Aorta (tissue), 5 donors: ENCODE results near the gene CEP72. TPM values are rescaled to one million over a fixed set of nuclear protein-coding genes. Genes with fewer than 3 reads are reported as not detected.

Experiments used
- ATAC-seq: fragments of 200-7000 bp; cut with Tn5 transposase; one replicate; pipeline ENCODE4 v1.9.1; 2022; ENCODE audit warnings: moderate library complexity; ENCODE audit not compliant: low FRiP score
- DNase-seq, 2 donors: peaks; one replicate each; pipeline ENCODE4 v3.0.0-alpha.2; 2020
- H3K27ac ChIP-seq, 2 donors: one replicate each; pipeline ENCODE4 v1.5.1; 2013; ENCODE audit warnings: low read length in 2 of 2, mild to moderate bottlenecking in 2 of 2, moderate library complexity in 2 of 2, control low read depth in 1 of 2, inconsistent platforms in 1 of 2, low read depth in 1 of 2
- H3K27me3 ChIP-seq, 2 donors: one replicate each; pipeline ENCODE4 v1.6.1; 2013; ENCODE audit warnings: control low read depth in 1 of 2, low read length in 1 of 2, mild to moderate bottlenecking in 1 of 2, moderate library complexity in 1 of 2; ENCODE audit not compliant: insufficient read depth in 2 of 2, control insufficient read depth in 1 of 2
- H3K36me3 ChIP-seq, 2 donors: one replicate each; pipeline ENCODE4 v1.6.1; 2013; ENCODE audit warnings: control low read depth in 1 of 2, low read length in 1 of 2, mild to moderate bottlenecking in 1 of 2; ENCODE audit not compliant: insufficient read depth in 2 of 2, control insufficient read depth in 1 of 2
- H3K4me1 ChIP-seq, 2 donors: one replicate each; pipeline ENCODE4 v1.6.1; 2013; ENCODE audit warnings: low read length in 2 of 2, control low read depth in 1 of 2, mild to moderate bottlenecking in 1 of 2, moderate library complexity in 1 of 2; ENCODE audit not compliant: insufficient read depth in 2 of 2, control insufficient read depth in 1 of 2
- H3K4me3 ChIP-seq, 2 donors: one replicate each; pipeline ENCODE4 v1.5.1; 2013; ENCODE audit warnings: low read length in 2 of 2, control low read depth in 1 of 2, mild to moderate bottlenecking in 1 of 2
- H3K9me3 ChIP-seq: one replicate; pipeline ENCODE4 v1.6.1; 2013; ENCODE audit warnings: mild to moderate bottlenecking, low read length; ENCODE audit not compliant: control insufficient read depth
- WGBS, 2 donors: extraction: QIAGEN DNeasy Blood & Tissue Kit; methylation state at CpG; one replicate each; pipeline ENCODE4 v1.1.7; 2013; 5-methylcytosine and 5-hydroxymethylcytosine counted together
- intact Hi-C, 2 donors: fragments of 100-400 bp; cut with DNase I; formaldehyde crosslinking; loops; one replicate each; pipeline versions ENCODE4 v1.14.2 to v1.15.0; 2022
- long read RNA-seq, 2 donors: library from polyadenylated mRNA; unstranded; transcript quantifications; one replicate each; pipeline ENCODE4 v2.0.0, GENCODE V29; 2020 to 2021
- polyA plus RNA-seq, 2 donors: library from polyadenylated mRNA; stranded (reverse); fragments of 200-250 nt; gene quantifications; one replicate each; pipeline ENCODE4 v1.2.3, GENCODE V29; 2013
- total RNA-seq, 2 donors: library from RNA; stranded (reverse); fragmentation: NEBNext Ultra II Directional; extraction: Animal tissue kit (Norgen Biotek cat#: 25700); gene quantifications; one replicate each; pipeline ENCODE4 v1.2.1, GENCODE V29; 2021
- donor health status: healthy with polysubstance abuse.
- donor health status: Bipolar disorder and iron deficiency.
- donor health status: DM: no; HTN: no; CAD: no.
- donor health status: DM: no; HTN: no; CAD: no.
- donor health status: DM: yes; HTN: yes; CAD: no.

Gene CEP72
- 1 to 10 TPM; 2.2 to 6.5 TPM for total RNA-seq
- polyA plus RNA-seq, result under 1 TPM in 1 of 2 donors, not detected in 1; 0.82 TPM
- long read RNA-seq, donor 1, partial matches to known transcripts, result 3 of 12 reads
- long read RNA-seq, donor 1, other reads (novel, unspliced or antisense), result 5 of 12 reads
- long read RNA-seq, donor 2, partial matches to known transcripts, result 0 of 1 reads
- long read RNA-seq, donor 2, other reads (novel, unspliced or antisense), result 0 of 1 reads

GRCh38 chr5:611731-612486, at the start of gene CEP72:
Gene CEP72 (plus strand): TSS chr5:612340. CDS start chr5:612362, 22 bp downstream.
- WGBS, 2 donors, result 0 to 1% methylated on average over 59 to 72 of the region's 72 CpGs
- H3K9me3 ChIP-seq, result no peaks in the 10 kb centered on the region
- intact Hi-C loops, result loop anchor here in 1 of 2 donors (5.0 to 10.0 kb wide), 3 partner anchors 137 to 280 kb away; partner anchors contain the start of genes BRD9, EXOC3 and TRIP13
- H3K36me3 ChIP-seq, result no peaks in the 10 kb centered on the region
- no peaks in the 10 kb centered on the region for H3K4me1 ChIP-seq
- H3K27ac ChIP-seq, result no peak within 1 kb of the TSS
- H3K27me3 ChIP-seq, result no peaks in the 10 kb centered on the region
- H3K4me3 ChIP-seq, result peak within 1 kb of the TSS; percentile 71 to 93
- ATAC-seq, result peak; percentile 96
- peak; percentile 94 to 98 for DNase-seq

- DNase-seq, result no peak
- H3K27me3 ChIP-seq, result no peaks in the 10 kb centered on the region
- WGBS, 2 donors, result 28 to 37% methylated on average over 19 to 20 of the region's 20 CpGs
- intact Hi-C loops, result no loop called here
- no peak overlapping the region for H3K4me3 ChIP-seq
- ATAC-seq, result no peak
- H3K9me3 ChIP-seq, result peaks cover 5% of the 10 kb centered on the region
- no peaks in the 10 kb centered on the region for H3K4me1 ChIP-seq
- no peaks in the 10 kb centered on the region for H3K36me3 ChIP-seq
- no peak overlapping the region for H3K27ac ChIP-seq
Observed at GRCh38 chr5:565782-566440, 46.2 kb upstream of the CEP72 start.

GRCh38 chr5:566636-567309, 45.4 kb upstream of the CEP72 start:
- Histone ChIP-seq H3K27ac (no peak overlapping the region), H3K27me3 (no peaks in the 10 kb centered on the region), H3K9me3 (peaks cover 5% of the 10 kb centered on the region), H3K4me3 (no peak overlapping the region), H3K36me3 (no peaks in the 10 kb centered on the region), H3K4me1 (no peaks in the 10 kb centered on the region)
- no peak for DNase-seq
- no peak for ATAC-seq
- 88 to 90% methylated on average over 16 of the region's 16 CpGs for WGBS, 2 donors
- intact Hi-C loops, result no loop called here

GRCh38 chr5:567664-568060, 44.5 kb upstream of the CEP72 start:
- WGBS, 2 donors, result 78 to 79% methylated on average over 13 of the region's 13 CpGs
- H3K4me1 ChIP-seq, result no peaks in the 10 kb centered on the region
- H3K36me3 ChIP-seq, result no peaks in the 10 kb centered on the region
- DNase-seq, result no peak
- H3K27ac ChIP-seq, result no peak overlapping the region
- no peaks in the 10 kb centered on the region for H3K27me3 ChIP-seq
- no peak for ATAC-seq
- peaks cover 5% of the 10 kb centered on the region for H3K9me3 ChIP-seq
- H3K4me3 ChIP-seq, result no peak overlapping the region
- intact Hi-C loops, result no loop called here

GRCh38 chr5:568061-568781, 43.9 kb upstream of the CEP72 start:
- intact Hi-C loops, result no loop called here
- H3K9me3 ChIP-seq, result peaks cover 5% of the 10 kb centered on the region
- no peak overlapping the region for H3K4me3 ChIP-seq
- H3K4me1 ChIP-seq, result no peaks in the 10 kb centered on the region
- 62 to 66% methylated on average over 27 of the region's 27 CpGs for WGBS, 2 donors
- DNase-seq (no peak), ATAC-seq (no peak)
- H3K27me3 ChIP-seq, result no peaks in the 10 kb centered on the region
- no peak overlapping the region for H3K27ac ChIP-seq
- no peaks in the 10 kb centered on the region for H3K36me3 ChIP-seq

GRCh38 chr5:568809-569208, 43.3 kb upstream of the CEP72 start:
- Histone ChIP-seq H3K27ac (no peak overlapping the region), H3K4me1 (no peaks in the 10 kb centered on the region), H3K4me3 (no peak overlapping the region), H3K9me3 (peaks cover 5% of the 10 kb centered on the region), H3K27me3 (no peaks in the 10 kb centered on the region), H3K36me3 (no peaks in the 10 kb centered on the region)
- intact Hi-C loops, result no loop called here
- WGBS, 2 donors, result 75 to 80% methylated on average over 8 of the region's 8 CpGs
- no peak for DNase-seq
- ATAC-seq, result no peak

- no peak for ATAC-seq
- 82 to 83% methylated on average over 23 of the region's 23 CpGs for WGBS, 2 donors
- H3K9me3 ChIP-seq, result peaks cover 5% of the 10 kb centered on the region
- no peak overlapping the region for H3K27ac ChIP-seq
- peak in 1 of 2 donors; percentile 54 for DNase-seq
- no peaks in the 10 kb centered on the region for H3K4me1 ChIP-seq
- H3K36me3 ChIP-seq, result no peaks in the 10 kb centered on the region
- H3K27me3 ChIP-seq, result no peaks in the 10 kb centered on the region
- H3K4me3 ChIP-seq, result no peak overlapping the region
- intact Hi-C loops, result no loop called here
Observed at GRCh38 chr5:569358-569867, 42.7 kb upstream of the CEP72 start.

- intact Hi-C loops, result no loop called here
- peak in 1 of 2 donors; percentile 49 for DNase-seq
- no peak overlapping the region for H3K4me3 ChIP-seq
- H3K9me3 ChIP-seq, result peaks cover 5% of the 10 kb centered on the region
- no peaks in the 10 kb centered on the region for H3K4me1 ChIP-seq
- WGBS, 2 donors, result 84 to 87% methylated on average over 21 of the region's 21 CpGs
- peak; percentile 8 for ATAC-seq
- no peak overlapping the region for H3K27ac ChIP-seq
- no peaks in the 10 kb centered on the region for H3K27me3 ChIP-seq
- H3K36me3 ChIP-seq, result no peaks in the 10 kb centered on the region
Observed at GRCh38 chr5:569868-570361, 42.2 kb upstream of the CEP72 start.
